Choroid plexus epithelial cell (primary cell): ENCODE results near the gene TBX10.

Experiments
- DNase-seq: peaks from one replicate; pipeline ENCODE4 v3.0.0-alpha.2; 2010; ENCODE audit warnings: low read depth
- H3K4me3 ChIP-seq: 2 replicates; pipeline ENCODE4 v1.5.1; 2011; ENCODE audit warnings: low read depth, mild to moderate bottlenecking, control low read depth, low read length, moderate library complexity
- TF ChIP-seq, protein P1 (sequence below): conservative IDR thresholded peaks from 2 replicates; pipeline ENCODE4 v1.5.1; 2011; ENCODE audit warnings: low read depth, mild to moderate bottlenecking, control low read depth, inconsistent platforms, low read length, moderate library complexity

Gene TBX10

DNA sequence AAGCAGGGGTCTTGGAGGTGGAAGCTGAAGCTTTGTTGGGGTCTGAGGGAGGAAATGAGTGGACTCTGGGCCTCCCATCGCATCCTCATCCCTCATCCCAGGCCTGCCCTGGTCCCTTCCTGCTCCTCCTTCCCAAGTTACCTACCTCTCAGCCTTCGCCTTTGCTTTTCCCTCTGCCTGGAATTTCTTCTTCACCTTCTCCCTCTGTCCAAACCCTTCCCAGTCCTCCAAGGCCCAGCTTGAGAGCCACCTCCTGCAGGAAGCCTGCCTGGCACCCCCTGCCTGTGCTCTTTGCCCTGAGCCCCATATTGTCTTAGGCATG, 7.7 kb downstream of the TBX10 start:
- DNase-seq = no peak
- TF ChIP-seq, protein P1, sequence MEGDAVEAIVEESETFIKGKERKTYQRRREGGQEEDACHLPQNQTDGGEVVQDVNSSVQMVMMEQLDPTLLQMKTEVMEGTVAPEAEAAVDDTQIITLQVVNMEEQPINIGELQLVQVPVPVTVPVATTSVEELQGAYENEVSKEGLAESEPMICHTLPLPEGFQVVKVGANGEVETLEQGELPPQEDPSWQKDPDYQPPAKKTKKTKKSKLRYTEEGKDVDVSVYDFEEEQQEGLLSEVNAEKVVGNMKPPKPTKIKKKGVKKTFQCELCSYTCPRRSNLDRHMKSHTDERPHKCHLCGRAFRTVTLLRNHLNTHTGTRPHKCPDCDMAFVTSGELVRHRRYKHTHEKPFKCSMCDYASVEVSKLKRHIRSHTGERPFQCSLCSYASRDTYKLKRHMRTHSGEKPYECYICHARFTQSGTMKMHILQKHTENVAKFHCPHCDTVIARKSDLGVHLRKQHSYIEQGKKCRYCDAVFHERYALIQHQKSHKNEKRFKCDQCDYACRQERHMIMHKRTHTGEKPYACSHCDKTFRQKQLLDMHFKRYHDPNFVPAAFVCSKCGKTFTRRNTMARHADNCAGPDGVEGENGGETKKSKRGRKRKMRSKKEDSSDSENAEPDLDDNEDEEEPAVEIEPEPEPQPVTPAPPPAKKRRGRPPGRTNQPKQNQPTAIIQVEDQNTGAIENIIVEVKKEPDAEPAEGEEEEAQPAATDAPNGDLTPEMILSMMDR = no peak
- H3K4me3 ChIP-seq = no peak overlapping the region

DNA sequence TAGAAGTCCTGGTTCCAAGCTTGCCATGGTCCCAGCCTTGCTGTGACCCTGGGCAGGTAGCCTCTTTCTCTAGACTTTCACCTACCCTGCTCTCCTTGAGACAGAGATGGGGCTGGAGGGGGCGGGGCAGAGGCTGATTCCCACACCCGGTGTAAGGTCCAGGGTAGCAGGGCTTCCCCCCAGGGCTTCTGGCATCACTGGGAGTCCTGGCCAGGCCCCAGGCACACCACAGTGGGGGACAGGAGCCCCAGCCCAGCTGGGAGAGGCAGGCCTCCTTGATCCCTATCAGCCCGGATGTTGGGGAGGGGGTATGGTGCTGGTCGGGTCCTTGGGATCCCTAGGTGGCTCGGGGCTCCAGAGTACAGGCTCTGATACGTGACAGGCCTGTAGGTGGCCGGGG, 8.2 kb downstream of the TBX10 start:
- TF ChIP-seq, protein P1 = no peak
- no peak overlapping the region for H3K4me3 ChIP-seq
- DNase-seq = no peak

DNA sequence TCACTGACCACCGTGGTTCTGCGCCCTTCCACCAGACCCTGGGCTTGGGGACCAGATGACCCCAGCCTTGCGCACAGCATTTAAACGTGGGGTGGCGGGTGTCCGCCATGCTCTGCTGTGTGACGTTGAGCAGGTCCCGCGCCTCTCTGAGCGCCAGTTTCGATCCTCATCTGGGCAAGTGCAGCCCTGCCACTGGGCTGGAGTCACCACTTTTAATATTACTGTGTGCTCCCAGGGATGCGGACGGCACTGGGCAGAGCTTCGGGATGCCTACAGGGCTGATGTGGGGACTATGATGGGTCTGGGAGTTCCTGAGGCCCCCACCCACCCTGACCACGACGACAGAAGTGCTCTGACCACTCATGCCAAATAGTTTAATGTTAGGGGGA, 8.6 kb downstream of the TBX10 start:
- no peak for DNase-seq
- peak overlapping the region; percentile 71 for H3K4me3 ChIP-seq
- TF ChIP-seq, protein P1 = no peak

DNA sequence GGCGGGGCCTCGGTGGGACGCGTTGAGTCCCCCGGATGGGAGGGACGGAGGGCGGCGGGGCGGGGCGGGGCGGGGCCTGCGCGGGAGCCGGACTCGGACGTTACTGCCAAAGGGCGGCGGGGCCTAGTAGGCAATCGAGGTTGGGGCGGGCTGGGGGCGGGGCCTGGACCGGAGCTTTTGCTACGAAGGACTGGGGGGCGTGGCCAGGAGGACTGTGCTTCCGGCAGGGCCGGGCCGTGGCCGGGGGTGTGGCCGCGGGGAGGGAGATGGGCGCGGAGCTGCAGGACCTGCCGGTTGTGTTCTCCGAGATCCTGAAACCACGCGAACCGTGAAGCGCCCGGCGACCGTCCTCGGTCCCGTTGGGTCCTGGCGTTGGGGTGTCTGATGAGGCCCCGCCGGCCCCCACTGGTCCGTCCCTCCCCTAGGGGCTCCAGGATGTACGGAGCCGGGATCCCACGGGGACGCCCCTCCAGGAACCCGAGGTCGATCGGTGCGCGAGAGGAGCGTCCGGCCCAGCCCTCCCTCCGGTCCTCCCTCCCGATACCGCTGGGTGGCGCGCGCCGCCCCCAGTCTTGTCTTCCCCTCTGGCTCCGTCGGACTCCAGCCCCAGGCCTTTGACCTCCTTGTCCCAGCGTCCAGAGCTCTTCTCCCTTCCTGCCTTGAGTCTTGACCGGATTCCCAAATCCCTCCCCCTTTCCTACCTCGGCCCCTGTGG, 9.2 kb downstream of the TBX10 start:
- DNase-seq = peak; percentile 98
- TF ChIP-seq, protein P1 = peak; percentile 70
- H3K4me3 ChIP-seq = peak overlapping the region; percentile 71

DNA sequence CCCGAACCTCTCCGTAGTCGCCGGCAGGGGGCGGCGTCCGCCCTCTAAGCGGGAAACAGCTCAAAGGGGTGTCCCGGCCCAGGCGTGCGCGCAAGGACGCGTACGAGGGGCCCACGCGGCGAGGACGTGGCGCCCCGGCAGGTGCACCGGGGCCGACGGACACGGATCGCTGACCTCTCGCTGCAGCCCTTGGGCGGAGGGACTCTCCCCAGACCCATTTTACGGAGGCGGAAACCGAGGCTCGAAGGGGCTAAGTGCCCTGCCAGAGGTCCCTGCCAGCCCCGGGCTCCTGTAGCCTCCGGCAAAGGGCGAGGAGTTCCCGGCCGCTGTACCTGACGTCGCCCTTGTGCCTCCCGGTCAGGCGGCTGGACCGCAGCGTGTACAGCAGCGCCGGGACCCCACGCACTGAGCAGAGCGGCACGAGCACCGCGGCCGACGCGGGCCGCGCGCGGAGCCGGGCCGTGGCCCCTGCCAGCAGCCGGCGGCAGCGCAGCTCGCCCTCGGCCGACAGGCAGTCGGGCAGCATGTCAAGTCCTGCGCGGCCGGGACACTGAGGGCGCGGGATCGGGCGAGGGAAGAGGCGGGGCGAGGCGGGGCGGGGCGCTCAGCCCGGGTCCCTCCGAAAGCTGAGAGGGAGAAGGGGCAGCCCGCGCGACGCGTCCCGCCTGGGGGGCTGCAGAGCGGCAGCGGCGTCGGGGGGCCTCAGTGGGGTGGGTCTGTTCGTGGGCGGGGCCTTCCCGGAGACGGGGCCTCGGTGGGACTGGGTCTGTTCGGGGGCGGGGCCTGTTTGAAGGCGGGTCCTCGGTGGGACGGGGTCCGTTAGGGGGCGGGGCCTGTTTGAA, 10.0 kb downstream of the TBX10 start, which contains the start of gene NUDT8:
NUDT8 (minus strand) TSS at position 552 of the 842 bp plus-strand sequence; CDS start at position 526, 26 bp downstream.
- peak within 1 kb of the TSS; percentile 71 for H3K4me3 ChIP-seq
- TF ChIP-seq, protein P1 = peak; percentile 79
- DNase-seq = peak; percentile 81

DNA sequence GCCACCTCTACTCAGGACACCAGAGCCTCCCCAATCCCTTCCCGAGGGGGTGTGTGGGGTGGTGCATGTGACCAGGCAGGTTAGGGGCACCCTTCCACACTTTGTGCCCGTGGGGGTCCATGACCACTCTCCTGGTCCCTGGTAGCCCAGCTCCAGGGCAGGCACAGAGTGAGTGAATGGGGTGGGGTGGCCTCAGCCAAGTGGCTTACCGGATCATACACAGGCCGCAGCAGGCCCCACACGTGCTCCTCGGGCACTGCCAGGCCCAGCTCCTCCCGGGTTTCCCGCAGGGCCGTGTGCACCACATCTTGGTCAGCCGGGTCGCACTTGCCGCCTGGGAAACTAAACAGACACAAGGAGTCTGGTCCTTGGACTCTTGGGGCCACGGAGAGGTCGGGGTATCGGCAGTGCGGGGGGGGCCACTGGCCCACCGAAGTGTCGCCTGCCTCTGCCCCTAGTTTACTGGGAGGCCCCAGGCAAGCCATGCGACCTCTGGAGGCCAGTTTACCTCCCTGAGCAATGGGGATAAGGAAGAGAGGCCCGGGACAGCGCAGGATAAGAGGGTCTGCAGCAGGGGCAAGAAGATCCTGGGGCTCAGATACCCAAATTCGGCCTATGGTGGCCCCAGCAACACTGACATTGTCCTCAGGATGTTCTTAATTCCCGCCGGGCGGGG, 10.7 kb downstream of the TBX10 start:
- no peak for DNase-seq
- TF ChIP-seq, protein P1 = no peak
- H3K4me3 ChIP-seq = no peak overlapping the region
